Breast epithelium (tissue), 3 donors: ENCODE measurements around the gene MCRIP1.

Source experiments
- POLR2A ChIP-seq: fragments of 450-650 bp; IDR thresholded peaks from one replicate; pipeline ENCODE4 v1.6.1; 2016; ENCODE audit warnings: antibody characterized with exemption, mild to moderate bottlenecking, moderate library complexity
- POLR2AphosphoS5 ChIP-seq, 3 donors: sonication (generic); formaldehyde crosslinking; IDR thresholded peaks; one replicate each; pipeline ENCODE4 v1.6.1; 2017; ENCODE audit warnings: antibody characterized with exemption in 3 of 3
- TF ChIP-seq, protein P1 (sequence below), 3 donors: fragments of 450-650 bp; IDR thresholded peaks; one replicate each; pipeline ENCODE4 v1.5.1; 2016 to 2017; ENCODE audit warnings: antibody characterized with exemption in 3 of 3, mild to moderate bottlenecking in 3 of 3, moderate library complexity in 3 of 3

DNA sequence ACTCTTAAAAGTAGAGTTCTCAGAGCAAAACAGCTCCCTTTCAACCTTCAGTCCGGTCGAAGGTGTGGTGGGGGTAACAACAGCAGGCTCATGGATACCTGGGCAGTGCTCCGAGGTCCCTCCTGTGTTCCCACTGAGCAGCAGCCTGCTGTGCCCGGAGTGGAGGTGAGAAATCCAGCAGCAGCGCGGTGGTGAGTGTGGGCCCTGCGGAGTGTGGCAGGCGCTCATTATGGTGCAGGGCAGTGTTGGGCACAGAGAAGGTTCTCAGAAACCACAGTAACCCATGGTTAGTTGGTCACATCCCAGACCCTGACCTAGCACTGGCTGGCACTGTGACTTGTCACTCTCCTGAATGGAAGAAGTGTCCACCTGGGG is 32.3 kb upstream of the MCRIP1 start:
- TF ChIP-seq, protein P1, sequence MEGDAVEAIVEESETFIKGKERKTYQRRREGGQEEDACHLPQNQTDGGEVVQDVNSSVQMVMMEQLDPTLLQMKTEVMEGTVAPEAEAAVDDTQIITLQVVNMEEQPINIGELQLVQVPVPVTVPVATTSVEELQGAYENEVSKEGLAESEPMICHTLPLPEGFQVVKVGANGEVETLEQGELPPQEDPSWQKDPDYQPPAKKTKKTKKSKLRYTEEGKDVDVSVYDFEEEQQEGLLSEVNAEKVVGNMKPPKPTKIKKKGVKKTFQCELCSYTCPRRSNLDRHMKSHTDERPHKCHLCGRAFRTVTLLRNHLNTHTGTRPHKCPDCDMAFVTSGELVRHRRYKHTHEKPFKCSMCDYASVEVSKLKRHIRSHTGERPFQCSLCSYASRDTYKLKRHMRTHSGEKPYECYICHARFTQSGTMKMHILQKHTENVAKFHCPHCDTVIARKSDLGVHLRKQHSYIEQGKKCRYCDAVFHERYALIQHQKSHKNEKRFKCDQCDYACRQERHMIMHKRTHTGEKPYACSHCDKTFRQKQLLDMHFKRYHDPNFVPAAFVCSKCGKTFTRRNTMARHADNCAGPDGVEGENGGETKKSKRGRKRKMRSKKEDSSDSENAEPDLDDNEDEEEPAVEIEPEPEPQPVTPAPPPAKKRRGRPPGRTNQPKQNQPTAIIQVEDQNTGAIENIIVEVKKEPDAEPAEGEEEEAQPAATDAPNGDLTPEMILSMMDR (IDR thresholded peaks at IDR 0.05) = no peak
- no peak for TF ChIP-seq POLR2A
- TF ChIP-seq POLR2AphosphoS5 (IDR thresholded peaks at IDR 0.05) = no peak
